GM19452 (cell line): Measurements from ENCODE around the gene DNM1.
"Not testable (repeated sequence)": the region's sequence is repeated elsewhere in the genome, so short reads cannot be mapped to it uniquely, and the experiment has no call there.

Experiments
- ATAC-seq: cut with Tn5 transposase; IDR thresholded peaks from one replicate; pipeline ENCODE4 v1.9.1; 2021; ENCODE audit not compliant: unreplicated experiment

DNM1 gene

DNA sequence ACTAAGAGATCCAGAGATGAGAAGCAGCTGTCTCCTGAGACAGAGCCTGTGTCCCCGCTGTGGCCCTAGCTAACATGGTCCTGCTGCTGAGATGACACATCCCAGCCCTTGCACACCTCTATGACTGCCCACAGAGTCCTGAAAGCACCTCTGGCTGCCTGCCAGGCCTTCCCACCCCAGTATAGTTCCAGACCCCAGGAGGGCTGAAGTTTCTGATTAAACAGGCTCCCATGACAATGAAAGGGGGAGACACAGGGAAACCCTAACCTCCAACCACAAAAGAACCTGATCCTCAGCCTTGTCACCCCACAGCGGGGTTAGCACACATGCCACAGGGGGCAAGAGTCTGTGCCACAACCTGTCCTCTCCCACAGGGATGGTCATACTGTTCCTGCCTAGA is 27.5 kb upstream of the DNM1 start:
- no peak for ATAC-seq

DNA sequence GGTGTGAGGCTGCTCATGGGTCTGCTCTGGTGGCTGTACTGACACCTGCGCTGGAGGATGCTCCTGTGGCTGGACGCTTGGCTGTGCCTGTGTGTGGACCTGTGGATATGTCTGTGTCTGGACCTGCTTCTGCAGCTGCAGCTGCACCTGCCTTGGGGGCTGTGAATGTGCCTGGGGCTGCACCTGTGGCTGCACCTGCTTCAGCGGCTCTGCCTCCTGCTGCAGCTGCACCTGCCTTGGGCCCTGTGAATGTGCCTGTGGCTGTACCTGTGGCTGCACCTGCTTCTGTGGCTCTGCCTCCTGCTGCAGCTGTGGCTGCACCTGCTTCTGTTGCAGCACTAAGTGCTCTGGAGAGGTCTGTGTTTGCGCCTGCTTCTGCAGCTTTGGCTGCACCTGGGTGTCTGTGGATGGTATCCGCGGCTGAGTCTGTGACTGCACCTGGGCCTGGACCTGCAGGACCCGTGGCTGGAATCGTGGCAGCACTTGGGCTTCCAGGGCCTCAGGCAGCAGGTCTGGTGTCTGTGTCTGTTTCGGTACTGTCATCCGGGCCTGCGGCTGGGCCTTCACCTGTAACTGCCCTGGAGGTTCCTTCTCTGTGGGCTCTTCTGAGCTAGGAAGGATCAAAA is 24.3 kb upstream of the DNM1 start:
- no peak for ATAC-seq

- no peak for ATAC-seq
Observed at GRCh38 chr9:128180001-128180400, 23.2 kb upstream of the DNM1 start.

DNA sequence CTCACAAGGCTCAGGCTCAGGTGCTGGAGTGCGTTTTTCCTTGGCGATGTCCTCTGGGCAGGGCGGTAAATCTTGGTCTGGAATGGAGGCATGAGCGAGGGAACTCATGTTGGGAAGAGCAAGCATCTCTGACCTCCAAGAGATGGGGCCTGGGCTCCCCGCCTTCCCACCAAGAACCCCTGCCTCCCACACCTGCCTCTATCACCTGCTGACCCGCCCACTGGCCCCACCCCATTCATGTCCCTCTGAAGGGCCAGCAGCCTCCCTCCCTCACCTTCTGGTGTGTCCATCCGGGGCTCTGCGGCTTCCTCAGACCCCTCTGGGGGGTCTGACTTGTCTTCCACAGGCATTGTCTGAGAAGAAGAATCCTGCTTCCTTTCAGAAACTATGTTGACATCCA is 22.7 kb upstream of the DNM1 start:
- no peak for ATAC-seq

- not testable (repeated sequence) for ATAC-seq
Observed at GRCh38 chr9:128181480-128181879, 21.7 kb upstream of the DNM1 start.

GRCh38 chr9:128182893-128183588 is 20.1 kb upstream of the DNM1 start:
- no peak for ATAC-seq

DNA sequence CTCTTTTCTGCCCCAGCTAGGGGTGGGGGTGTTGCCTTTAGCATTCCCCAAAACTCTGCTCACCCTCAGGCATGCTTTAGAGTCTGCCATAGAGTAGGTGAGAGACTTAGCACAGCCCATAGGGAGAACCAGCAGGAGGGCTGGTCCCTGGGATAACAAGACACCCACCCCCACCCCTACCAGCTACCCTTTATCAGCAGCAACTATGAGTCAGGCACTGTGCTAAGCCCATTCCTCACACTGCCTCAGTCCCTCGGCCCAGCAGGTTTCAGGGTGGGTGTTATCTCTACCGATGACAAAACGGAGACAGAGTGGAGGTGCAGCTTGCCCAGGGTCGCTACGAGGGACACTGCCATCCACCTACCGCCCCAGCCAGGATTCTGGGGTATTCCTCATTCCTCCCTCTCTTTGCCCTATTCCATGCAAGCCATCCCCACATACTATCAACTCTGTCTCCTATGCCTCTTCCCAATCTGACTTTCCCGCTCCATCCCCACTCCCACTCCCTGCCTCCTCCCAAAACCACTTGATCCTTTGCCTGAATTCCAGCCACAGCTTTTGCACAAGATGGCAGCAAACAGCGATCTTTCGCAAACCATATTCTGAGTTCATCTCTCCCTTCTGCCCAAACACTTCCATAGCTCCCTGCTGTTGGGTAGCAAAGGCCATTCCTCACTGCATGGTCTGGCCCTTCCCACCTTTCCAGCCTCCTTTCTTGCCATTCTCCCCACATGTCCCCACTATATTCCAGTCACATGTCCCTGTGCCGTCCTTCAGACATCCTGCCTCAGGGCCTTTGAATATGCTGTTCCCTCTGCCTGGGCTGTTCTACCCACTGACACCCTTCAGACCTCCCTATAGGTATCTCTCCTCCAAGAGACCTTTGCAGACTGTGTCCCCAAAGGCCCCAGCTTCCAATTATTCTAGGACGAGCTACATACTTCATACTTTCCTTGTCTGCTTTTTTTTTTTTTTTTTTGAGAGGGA is 16.9 kb upstream of the DNM1 start:
- ATAC-seq: no peak

DNA sequence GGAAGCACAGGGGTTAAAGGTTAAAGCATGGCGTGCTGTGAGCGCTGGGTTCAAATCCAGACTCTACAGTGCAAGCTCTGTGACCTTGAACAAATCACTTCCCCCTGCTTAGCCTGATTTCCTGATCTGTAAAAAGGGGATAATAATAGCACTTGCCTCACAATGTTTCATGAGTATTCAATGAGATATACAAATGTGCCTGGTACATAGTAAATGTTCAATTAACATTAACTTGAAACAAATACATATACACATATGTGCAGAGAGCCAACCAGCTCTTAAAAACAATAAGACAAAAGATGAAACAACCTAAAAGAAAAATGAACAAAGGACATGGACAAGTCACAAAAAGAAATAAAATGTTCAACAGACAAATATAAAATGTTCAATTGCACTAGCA is 15.8 kb upstream of the DNM1 start:
- no peak for ATAC-seq

DNA sequence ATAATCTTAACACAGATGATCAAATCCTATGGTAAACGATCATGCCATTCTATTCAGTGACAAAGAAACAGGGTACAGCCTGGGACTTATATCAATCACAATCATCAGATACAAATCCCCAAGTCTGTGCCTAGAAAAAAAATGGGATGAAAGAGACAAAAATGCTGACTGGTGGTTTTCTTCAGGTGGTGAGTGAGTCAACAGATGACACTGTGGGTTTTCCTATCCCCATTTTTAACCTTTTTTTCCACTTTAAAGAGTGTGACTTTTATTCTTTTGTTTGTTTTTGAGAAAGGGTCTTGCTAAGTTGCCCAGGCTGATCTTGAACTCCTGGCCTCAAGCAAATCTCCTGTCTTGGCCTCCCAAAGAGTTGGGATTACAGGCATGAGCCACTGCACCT is 15.0 kb upstream of the DNM1 start:
- ATAC-seq: no peak

DNA sequence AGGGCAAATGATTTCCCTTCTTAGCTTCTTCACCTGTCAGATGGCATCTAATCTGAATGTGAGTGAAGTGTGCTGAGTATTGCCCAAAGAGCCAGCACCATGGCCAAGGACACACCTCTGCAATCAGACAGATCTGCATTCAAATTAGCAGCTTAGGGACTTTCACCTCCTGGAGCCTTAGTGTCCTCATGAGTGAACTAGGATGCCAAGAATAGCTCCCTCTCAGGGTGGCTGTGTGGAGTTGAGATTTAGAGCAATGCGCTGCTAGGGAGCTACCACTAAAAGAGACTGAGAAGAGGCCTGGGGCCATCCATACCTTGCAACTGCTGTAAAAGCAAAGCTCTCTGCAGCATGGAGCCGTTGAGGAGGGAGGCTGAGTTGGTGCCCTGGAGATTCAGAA is 13.2 kb upstream of the DNM1 start:
- no peak for ATAC-seq

GRCh38 chr9:128190516-128191405 is 12.4 kb upstream of the DNM1 start:
- ATAC-seq: peak; percentile 33

DNA sequence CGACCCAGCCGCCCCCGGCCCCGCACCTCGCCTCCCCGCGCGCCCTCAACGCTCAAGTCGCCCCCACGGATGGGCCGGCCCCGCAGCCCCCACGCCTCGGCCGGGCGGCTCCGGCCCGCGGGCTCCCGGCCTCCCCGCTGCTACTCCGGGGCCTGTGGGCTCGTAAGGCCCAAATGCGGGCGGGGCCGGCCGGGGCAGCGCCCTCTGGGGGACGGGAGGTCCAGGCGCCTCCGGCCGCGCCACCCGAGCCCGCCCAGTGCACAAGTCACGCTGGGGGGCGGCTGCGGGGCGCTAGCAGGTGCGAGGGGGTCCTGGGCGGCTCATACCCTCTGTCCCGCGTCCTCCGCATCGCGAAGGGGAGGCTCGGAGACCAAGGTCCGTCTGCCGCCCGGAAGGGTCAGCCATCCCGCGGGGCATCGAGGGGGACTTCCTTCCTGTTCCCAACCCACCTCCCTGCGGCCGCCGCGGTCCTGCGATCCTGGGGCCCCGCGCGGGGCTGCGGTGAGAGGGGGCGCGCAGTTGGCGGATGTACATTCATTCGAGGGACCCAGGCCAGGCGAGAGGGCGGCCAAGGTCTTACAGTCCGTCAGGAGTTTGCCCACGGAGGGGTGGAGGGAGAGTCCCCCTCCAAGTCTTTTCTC is 11.7 kb upstream of the DNM1 start, which contains the start of gene CIZ1:
CIZ1 (minus strand) TSS at position 167 of the 641 bp plus-strand sequence. CDS start 715 bp downstream, outside the sequence.
- peak; percentile 86 for ATAC-seq

GRCh38 chr9:128192601-128193371 is 10.4 kb upstream of the DNM1 start:
- no peak for ATAC-seq

- no peak for ATAC-seq
Observed at GRCh38 chr9:128193469-128194096, 9.6 kb upstream of the DNM1 start.

- no peak for ATAC-seq
Observed at GRCh38 chr9:128201441-128202369, 1.5 kb upstream of the DNM1 start.

- peak; percentile 18 for ATAC-seq
Observed at GRCh38 chr9:128202648-128203023, 543 bp upstream of the DNM1 start.

GRCh38 chr9:128203707-128204551 is 750 bp downstream of the DNM1 start:
- ATAC-seq: no peak
